Peyer's patch (tissue), 4 donors: Measurements from ENCODE around the gene KCTD15.

Experiments used
- CTCF ChIP-seq, 6 experiments: fragments of 450-650 bp in 4 of 6; fragments of 200-600 bp in 2 of 6; sonication (generic) in 1 of 6; IDR thresholded peaks; one replicate each; pipeline ENCODE4 v1.5.1; 2017 to 2019; ENCODE audit warnings: antibody characterized with exemption in 6 of 6, mild to moderate bottlenecking in 3 of 6, moderate library complexity in 1 of 6
- POLR2A ChIP-seq, 2 donors: fragments of 450-650 bp; IDR thresholded peaks; one replicate each; pipeline ENCODE4 v1.5.1; 2017; ENCODE audit warnings: antibody characterized with exemption in 2 of 2, mild to moderate bottlenecking in 2 of 2, moderate library complexity in 2 of 2

GRCh38 chr19:33749016-33749415, 47.7 kb upstream of the KCTD15 start:
- TF ChIP-seq CTCF (IDR thresholded peaks at IDR 0.05) (no peak), POLR2A (IDR thresholded peaks at IDR 0.05) (no peak)
